ENCODE data around the gene SP4. TPM values are rescaled to one million over a fixed set of nuclear protein-coding genes. Genes with fewer than 3 reads are reported as not detected.

SP4 gene
- total RNA-seq, 2 donors from 2014 or later: 7.4 to 8.0 TPM

GRCh38 chr7:21547501-21547900, 119.6 kb downstream of the SP4 start:
- Histone ChIP-seq H3K36me3 (no peaks in the 10 kb centered on the region), H3K9me3 (no peaks in the 10 kb centered on the region), H3K27ac (no peak overlapping the region), H3K4me1 (ENCODE audit: control insufficient read depth in 1 of 2, low read depth in 2 of 2) (peaks cover 9 to 14% of the 10 kb centered on the region in 2 donors), H3K27me3 (replicated peaks; ENCODE audit: insufficient read depth) (no peaks in the 10 kb centered on the region), H3K4me3 (no peak overlapping the region)
- DNase-seq (ENCODE audit: low spot score) (no peak), ATAC-seq (ENCODE audit: insufficient number of reproducible peaks, low FRiP score, low read depth) (no peak)
- TF ChIP-seq CTCF (IDR thresholded peaks at IDR 0.05): no peak

- no peak for TF ChIP-seq CTCF (IDR thresholded peaks at IDR 0.05)
- no peak for DNase-seq (ENCODE audit: low spot score)
- H3K4me3 ChIP-seq: no peak overlapping the region
- peaks cover 4 to 6% of the 10 kb centered on the region in 2 donors for H3K4me1 ChIP-seq (ENCODE audit: control insufficient read depth in 1 of 2, low read depth in 2 of 2)
- no peak overlapping the region for H3K27ac ChIP-seq
- no peaks in the 10 kb centered on the region for H3K36me3 ChIP-seq
- H3K9me3 ChIP-seq: no peaks in the 10 kb centered on the region
- no peaks in the 10 kb centered on the region for H3K27me3 ChIP-seq (replicated peaks; ENCODE audit: insufficient read depth)
- ATAC-seq (ENCODE audit: insufficient number of reproducible peaks, low FRiP score, low read depth): no peak
These were observed 120.6 kb downstream of the SP4 start for GRCh38 chr7:21548491-21548890.

- no peaks in the 10 kb centered on the region for H3K27me3 ChIP-seq (replicated peaks; ENCODE audit: insufficient read depth)
- TF ChIP-seq CTCF (IDR thresholded peaks at IDR 0.05): no peak
- no peak overlapping the region for H3K27ac ChIP-seq
- H3K4me3 ChIP-seq: no peak overlapping the region
- H3K9me3 ChIP-seq: no peaks in the 10 kb centered on the region
- ATAC-seq (ENCODE audit: insufficient number of reproducible peaks, low FRiP score, low read depth): no peak
- no peak for DNase-seq (ENCODE audit: low spot score)
- H3K36me3 ChIP-seq: no peaks in the 10 kb centered on the region
- no peaks in the 10 kb centered on the region for H3K4me1 ChIP-seq (ENCODE audit: control insufficient read depth in 1 of 2, low read depth in 2 of 2)
These were observed 122.2 kb downstream of the SP4 start for GRCh38 chr7:21550076-21550475.

GRCh38 chr7:21550821-21551531, 123.1 kb downstream of the SP4 start:
- no peak for DNase-seq (ENCODE audit: low spot score)
- no peak for ATAC-seq (ENCODE audit: insufficient number of reproducible peaks, low FRiP score, low read depth)
- Histone ChIP-seq H3K27ac (no peak overlapping the region), H3K27me3 (replicated peaks; ENCODE audit: insufficient read depth) (no peaks in the 10 kb centered on the region), H3K4me1 (ENCODE audit: control insufficient read depth in 1 of 2, low read depth in 2 of 2) (no peaks in the 10 kb centered on the region), H3K36me3 (no peaks in the 10 kb centered on the region), H3K9me3 (no peaks in the 10 kb centered on the region), H3K4me3 (no peak overlapping the region)
- no peak for TF ChIP-seq CTCF (IDR thresholded peaks at IDR 0.05)

- H3K9me3 ChIP-seq: no peaks in the 10 kb centered on the region
- no peak for ATAC-seq (ENCODE audit: insufficient number of reproducible peaks, low FRiP score, low read depth)
- TF ChIP-seq CTCF (IDR thresholded peaks at IDR 0.05): no peak
These were observed 134.5 kb downstream of the SP4 start for GRCh38 chr7:21562385-21562784.

More at GRCh38 chr7:21562385-21562784, 134.5 kb downstream of the SP4 start:
- H3K4me1 ChIP-seq (ENCODE audit: control insufficient read depth in 1 of 2, low read depth in 2 of 2): no peaks in the 10 kb centered on the region
- H3K27ac ChIP-seq: no peak overlapping the region
- H3K36me3 ChIP-seq: no peaks in the 10 kb centered on the region
- H3K4me3 ChIP-seq: no peak overlapping the region
- no peak for DNase-seq (ENCODE audit: low spot score)
- H3K27me3 ChIP-seq (replicated peaks; ENCODE audit: insufficient read depth): no peaks in the 10 kb centered on the region

Other genes with a start within 250 kb of the SP4 start
- gene DNAH11, start 115.0 kb downstream of the SP4 start, total RNA-seq: 10 to 100 TPM in 1 of 2 donors, 1 to 10 TPM in 1; 1.9 to 16.2 TPM